Measurements from ENCODE around the gene IMMP2L.

DNA sequence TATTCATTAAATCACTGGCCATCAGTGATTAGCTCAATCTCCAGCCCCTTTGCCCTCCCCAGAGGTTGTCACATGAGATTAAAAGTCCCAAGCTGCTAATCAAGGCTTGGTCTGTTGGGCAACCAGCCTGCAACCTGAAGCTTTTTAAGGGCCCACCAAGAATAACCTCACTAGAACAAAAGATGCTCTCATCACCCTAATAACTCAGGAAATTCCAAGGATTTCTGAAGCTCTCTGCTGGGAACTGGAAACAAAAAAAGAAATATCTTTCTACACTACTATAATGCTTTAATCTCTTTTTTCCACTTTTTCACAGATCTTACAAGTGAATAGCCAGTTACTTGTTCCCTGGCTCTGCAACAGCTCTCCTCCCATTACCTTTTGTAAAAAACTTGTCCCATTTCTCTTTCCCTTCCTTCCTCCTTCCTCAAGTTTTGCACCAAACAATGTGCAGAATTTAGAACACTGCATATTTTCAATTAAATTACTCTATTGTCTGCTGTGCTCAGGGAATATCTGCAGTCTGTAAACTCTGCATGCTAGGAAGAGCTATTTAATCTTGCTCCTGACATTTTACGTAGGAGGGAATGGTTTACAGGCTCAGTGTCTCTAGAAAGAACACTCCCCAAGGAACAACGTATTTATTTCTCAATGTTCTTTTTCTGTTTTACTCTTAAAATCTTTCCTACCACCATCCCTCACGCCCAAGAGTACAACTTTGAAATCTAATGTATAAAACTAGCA, 169.1 kb downstream of the IMMP2L start:
- TF ChIP-seq, protein P1, sequence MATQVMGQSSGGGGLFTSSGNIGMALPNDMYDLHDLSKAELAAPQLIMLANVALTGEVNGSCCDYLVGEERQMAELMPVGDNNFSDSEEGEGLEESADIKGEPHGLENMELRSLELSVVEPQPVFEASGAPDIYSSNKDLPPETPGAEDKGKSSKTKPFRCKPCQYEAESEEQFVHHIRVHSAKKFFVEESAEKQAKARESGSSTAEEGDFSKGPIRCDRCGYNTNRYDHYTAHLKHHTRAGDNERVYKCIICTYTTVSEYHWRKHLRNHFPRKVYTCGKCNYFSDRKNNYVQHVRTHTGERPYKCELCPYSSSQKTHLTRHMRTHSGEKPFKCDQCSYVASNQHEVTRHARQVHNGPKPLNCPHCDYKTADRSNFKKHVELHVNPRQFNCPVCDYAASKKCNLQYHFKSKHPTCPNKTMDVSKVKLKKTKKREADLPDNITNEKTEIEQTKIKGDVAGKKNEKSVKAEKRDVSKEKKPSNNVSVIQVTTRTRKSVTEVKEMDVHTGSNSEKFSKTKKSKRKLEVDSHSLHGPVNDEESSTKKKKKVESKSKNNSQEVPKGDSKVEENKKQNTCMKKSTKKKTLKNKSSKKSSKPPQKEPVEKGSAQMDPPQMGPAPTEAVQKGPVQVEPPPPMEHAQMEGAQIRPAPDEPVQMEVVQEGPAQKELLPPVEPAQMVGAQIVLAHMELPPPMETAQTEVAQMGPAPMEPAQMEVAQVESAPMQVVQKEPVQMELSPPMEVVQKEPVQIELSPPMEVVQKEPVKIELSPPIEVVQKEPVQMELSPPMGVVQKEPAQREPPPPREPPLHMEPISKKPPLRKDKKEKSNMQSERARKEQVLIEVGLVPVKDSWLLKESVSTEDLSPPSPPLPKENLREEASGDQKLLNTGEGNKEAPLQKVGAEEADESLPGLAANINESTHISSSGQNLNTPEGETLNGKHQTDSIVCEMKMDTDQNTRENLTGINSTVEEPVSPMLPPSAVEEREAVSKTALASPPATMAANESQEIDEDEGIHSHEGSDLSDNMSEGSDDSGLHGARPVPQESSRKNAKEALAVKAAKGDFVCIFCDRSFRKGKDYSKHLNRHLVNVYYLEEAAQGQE (IDR thresholded peaks at IDR 0.05) = no peak
- TF ChIP-seq, protein P2, sequence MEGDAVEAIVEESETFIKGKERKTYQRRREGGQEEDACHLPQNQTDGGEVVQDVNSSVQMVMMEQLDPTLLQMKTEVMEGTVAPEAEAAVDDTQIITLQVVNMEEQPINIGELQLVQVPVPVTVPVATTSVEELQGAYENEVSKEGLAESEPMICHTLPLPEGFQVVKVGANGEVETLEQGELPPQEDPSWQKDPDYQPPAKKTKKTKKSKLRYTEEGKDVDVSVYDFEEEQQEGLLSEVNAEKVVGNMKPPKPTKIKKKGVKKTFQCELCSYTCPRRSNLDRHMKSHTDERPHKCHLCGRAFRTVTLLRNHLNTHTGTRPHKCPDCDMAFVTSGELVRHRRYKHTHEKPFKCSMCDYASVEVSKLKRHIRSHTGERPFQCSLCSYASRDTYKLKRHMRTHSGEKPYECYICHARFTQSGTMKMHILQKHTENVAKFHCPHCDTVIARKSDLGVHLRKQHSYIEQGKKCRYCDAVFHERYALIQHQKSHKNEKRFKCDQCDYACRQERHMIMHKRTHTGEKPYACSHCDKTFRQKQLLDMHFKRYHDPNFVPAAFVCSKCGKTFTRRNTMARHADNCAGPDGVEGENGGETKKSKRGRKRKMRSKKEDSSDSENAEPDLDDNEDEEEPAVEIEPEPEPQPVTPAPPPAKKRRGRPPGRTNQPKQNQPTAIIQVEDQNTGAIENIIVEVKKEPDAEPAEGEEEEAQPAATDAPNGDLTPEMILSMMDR (IDR thresholded peaks at IDR 0.05; ENCODE audit: low read depth, low read length, missing input control) = no peak
- TF ChIP-seq GABPA (IDR thresholded peaks at IDR 0.05 in 1 of 2, conservative IDR thresholded peaks at IDR 0.05 in 1 of 2) (no peak), FOXA1 (IDR thresholded peaks at IDR 0.05) (no peak), EGR1 (IDR thresholded peaks at IDR 0.05; ENCODE audit: low read depth in 2 of 2) (no peak)

Data from liver (tissue), 3 donors.